Measurements from ENCODE around the gene FAF2.

GRCh38 chr5:176542135-176542595 is 94.0 kb downstream of the FAF2 start:
- TF ChIP-seq CTCF (IDR thresholded peaks at IDR 0.05) (no peak), EP300 (IDR thresholded peaks at IDR 0.05) (no peak), POLR2A (IDR thresholded peaks at IDR 0.05) (peak in 1 of 2 donors; percentile 44)
